Dendritic cell treated with granulocyte-macrophage colony-stimulating factor and Interleukin-4, amounts not matched to agents 40 ng/mL and 50 ng/mL, for 4 days (primary cell): Measurements from ENCODE around the gene ATRN.
"Not testable (repeated sequence)": the region's sequence is repeated elsewhere in the genome, so short reads cannot be mapped to it uniquely, and the experiment has no call there.

Experiments
- H3K27ac Mint-ChIP-seq: one replicate; pipeline ENCODE4 v1.8.0; 2022; ENCODE audit warnings: mild to moderate bottlenecking, mixed read lengths
- H3K27me3 Mint-ChIP-seq: one replicate; pipeline ENCODE4 v1.8.0; 2022; ENCODE audit warnings: mild to moderate bottlenecking, mixed read lengths
- H3K36me3 Mint-ChIP-seq: one replicate; pipeline ENCODE4 v1.8.0; 2022; ENCODE audit warnings: low read depth, mixed read lengths
- H3K4me1 Mint-ChIP-seq: one replicate; pipeline ENCODE4 v1.8.0; 2022; ENCODE audit warnings: low read depth, mixed read lengths
- H3K4me3 Mint-ChIP-seq: one replicate; pipeline ENCODE4 v1.8.0; 2022; ENCODE audit warnings: mild to moderate bottlenecking, moderate library complexity, mixed read lengths
- H3K9me3 Mint-ChIP-seq: one replicate; pipeline ENCODE4 v1.8.0; 2022; ENCODE audit warnings: mixed read lengths
- intact Hi-C: fragments of 100-400 bp; cut with micrococcal nuclease; formaldehyde crosslinking; loops from one replicate; pipeline ENCODE4 v1.15.0; 2022

Gene ATRN

GRCh38 chr20:3514012-3514642 is 43.3 kb downstream of the ATRN start:
- Mint-ChIP-seq H3K27me3 (no peaks in the 10 kb centered on the region), H3K4me3 (no peak overlapping the region), H3K27ac (no peak overlapping the region), H3K4me1 (no peaks in the 10 kb centered on the region), H3K9me3 (peaks cover under 1% of the 10 kb centered on the region), H3K36me3 (no peaks in the 10 kb centered on the region)
- intact Hi-C loops, result no loop called here

GRCh38 chr20:3515379-3516170 is 44.8 kb downstream of the ATRN start:
- Mint-ChIP-seq H3K36me3 (peaks cover 14% of the 10 kb centered on the region), H3K27me3 (no peaks in the 10 kb centered on the region), H3K9me3 (peaks cover 15% of the 10 kb centered on the region), H3K4me3 (no peak overlapping the region), H3K27ac (no peak overlapping the region), H3K4me1 (no peaks in the 10 kb centered on the region)
- intact Hi-C loops, result no loop called here

- Mint-ChIP-seq H3K36me3 (peaks cover 37% of the 10 kb centered on the region), H3K9me3 (peaks cover 56% of the 10 kb centered on the region), H3K4me3 (no peak overlapping the region), H3K4me1 (no peaks in the 10 kb centered on the region), H3K27me3 (no peaks in the 10 kb centered on the region), H3K27ac (no peak overlapping the region)
- intact Hi-C loops, result no loop called here
Observed at GRCh38 chr20:3521852-3522740, 51.3 kb downstream of the ATRN start.

GRCh38 chr20:3524696-3525095 is 53.9 kb downstream of the ATRN start:
- Mint-ChIP-seq H3K9me3 (peaks cover 49% of the 10 kb centered on the region), H3K36me3 (peaks cover 32% of the 10 kb centered on the region)
- intact Hi-C loops, H3K27me3 Mint-ChIP-seq, H3K4me3 Mint-ChIP-seq, H3K4me1 Mint-ChIP-seq, H3K27ac Mint-ChIP-seq: not testable (repeated sequence)

- no peaks in the 10 kb centered on the region for H3K36me3 Mint-ChIP-seq
- no peaks in the 10 kb centered on the region for H3K9me3 Mint-ChIP-seq
Observed at GRCh38 chr20:3532089-3532615, 61.3 kb downstream of the ATRN start.

GRCh38 chr20:3537733-3538132 is 66.9 kb downstream of the ATRN start:
- peaks cover 35% of the 10 kb centered on the region for H3K4me1 Mint-ChIP-seq
- H3K27ac Mint-ChIP-seq, H3K27me3 Mint-ChIP-seq, intact Hi-C loops, H3K4me3 Mint-ChIP-seq, H3K9me3 Mint-ChIP-seq: not testable (repeated sequence)
- peaks cover 17% of the 10 kb centered on the region for H3K36me3 Mint-ChIP-seq

More at GRCh38 chr20:3532089-3532615, 61.3 kb downstream of the ATRN start:
- Mint-ChIP-seq H3K4me1 (peaks cover 12% of the 10 kb centered on the region), H3K27me3 (no peaks in the 10 kb centered on the region), H3K27ac (no peak overlapping the region), H3K4me3 (no peak overlapping the region)
- intact Hi-C loops, result no loop called here

- Mint-ChIP-seq H3K4me1 (peaks cover 32% of the 10 kb centered on the region), H3K27me3 (no peaks in the 10 kb centered on the region), H3K27ac (peak overlapping the region; percentile 71), H3K9me3 (no peaks in the 10 kb centered on the region), H3K36me3 (peaks cover 22% of the 10 kb centered on the region), H3K4me3 (no peak overlapping the region)
- intact Hi-C loops, result no loop called here
Observed at GRCh38 chr20:3539311-3540107, 68.7 kb downstream of the ATRN start.

- no peaks in the 10 kb centered on the region for H3K9me3 Mint-ChIP-seq
- no peak overlapping the region for H3K4me3 Mint-ChIP-seq
- H3K27me3 Mint-ChIP-seq, result no peaks in the 10 kb centered on the region
- no peak overlapping the region for H3K27ac Mint-ChIP-seq
- peaks cover 41% of the 10 kb centered on the region for H3K36me3 Mint-ChIP-seq
- intact Hi-C loops, result no loop called here
- peaks cover 32% of the 10 kb centered on the region for H3K4me1 Mint-ChIP-seq
Observed at GRCh38 chr20:3541887-3542721, 71.3 kb downstream of the ATRN start.

- Mint-ChIP-seq H3K4me1 (peaks cover 25% of the 10 kb centered on the region), H3K4me3 (no peak overlapping the region), H3K27me3 (no peaks in the 10 kb centered on the region), H3K9me3 (no peaks in the 10 kb centered on the region), H3K27ac (no peak overlapping the region), H3K36me3 (peaks cover 45% of the 10 kb centered on the region)
- intact Hi-C loops, result no loop called here
Observed at GRCh38 chr20:3543901-3544507, 73.2 kb downstream of the ATRN start.

GRCh38 chr20:3545401-3545925 is 74.6 kb downstream of the ATRN start:
- Mint-ChIP-seq H3K27me3 (no peaks in the 10 kb centered on the region), H3K9me3 (no peaks in the 10 kb centered on the region), H3K36me3 (peaks cover 52% of the 10 kb centered on the region), H3K27ac (no peak overlapping the region), H3K4me1 (peaks cover 15% of the 10 kb centered on the region), H3K4me3 (no peak overlapping the region)
- intact Hi-C loops, result no loop called here

GRCh38 chr20:3547906-3548305 is 77.1 kb downstream of the ATRN start:
- Mint-ChIP-seq H3K27ac (no peak overlapping the region), H3K36me3 (peaks cover 70% of the 10 kb centered on the region), H3K9me3 (no peaks in the 10 kb centered on the region), H3K4me3 (no peak overlapping the region), H3K4me1 (peaks cover 8% of the 10 kb centered on the region), H3K27me3 (no peaks in the 10 kb centered on the region)
- intact Hi-C loops, result no loop called here

- Mint-ChIP-seq H3K4me1 (peaks cover 22% of the 10 kb centered on the region), H3K36me3 (peaks cover 75% of the 10 kb centered on the region), H3K27me3 (no peaks in the 10 kb centered on the region), H3K4me3 (no peak overlapping the region), H3K27ac (peak overlapping the region; percentile 18), H3K9me3 (no peaks in the 10 kb centered on the region)
- intact Hi-C loops, result loop anchor here (10.0 kb wide), 1 partner anchor 146 kb away; the partner anchor contains the start of gene DNAAF9
Observed at GRCh38 chr20:3550837-3551236, 80.0 kb downstream of the ATRN start.
